Measurements from ENCODE around the gene NR6A1.

Gene NR6A1

DNA sequence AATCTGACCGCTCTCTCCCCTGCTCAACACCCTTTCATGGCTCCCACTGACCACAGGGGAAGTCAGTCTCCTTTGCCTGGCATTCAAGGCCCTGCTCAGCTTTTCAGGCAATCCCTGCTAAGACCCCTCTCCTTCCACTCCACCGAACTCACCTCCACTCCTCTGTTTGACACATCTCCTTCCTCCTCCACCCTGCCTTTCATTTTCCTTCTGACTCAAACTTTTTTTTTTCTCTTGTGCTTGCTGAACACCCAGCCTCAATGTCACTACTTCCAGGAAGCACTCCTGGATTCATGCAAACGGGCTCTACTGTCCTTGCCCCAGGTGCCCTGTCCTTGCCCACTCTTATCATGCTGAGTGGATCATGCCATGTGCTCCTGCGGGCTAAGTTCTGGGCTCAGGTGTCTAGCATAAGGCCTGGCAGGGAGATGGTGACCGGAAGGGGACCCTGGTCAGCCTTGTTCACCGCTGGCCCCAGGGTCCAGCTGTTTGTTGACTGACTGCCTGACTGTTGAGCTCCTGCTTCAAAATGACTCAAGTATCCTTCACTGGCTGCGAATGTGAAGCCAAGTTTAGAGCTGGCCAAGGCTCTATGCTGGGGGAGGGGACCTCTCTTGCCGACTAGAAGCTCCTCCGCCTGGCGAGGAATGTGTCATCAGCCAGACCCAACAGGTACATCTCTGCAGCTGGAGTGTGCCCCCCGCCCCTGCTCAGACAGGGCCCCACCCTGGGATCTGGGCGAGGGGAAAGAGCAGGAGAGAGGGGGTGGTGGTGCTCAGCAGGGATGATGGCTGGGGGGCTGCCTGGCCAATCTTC is 270.1 kb downstream of the NR6A1 start:
- Histone ChIP-seq H3K9me2 (replicated peaks; ENCODE audit: low read depth, low read length) (no peaks in the 10 kb centered on the region), H3K9ac (ENCODE audit: low read depth, low read length, poor library complexity, severe bottlenecking) (no peak overlapping the region), H3K9me3 (ENCODE audit: insufficient read depth, low read depth, low read length) (no peaks in the 10 kb centered on the region), H3K4me3 (ENCODE audit: low read length, poor library complexity, severe bottlenecking) (no peak overlapping the region), H3K27me3 (ENCODE audit: insufficient read depth, low read length, poor library complexity, severe bottlenecking) (no peaks in the 10 kb centered on the region), H3K36me3 (ENCODE audit: insufficient read depth, low read length) (no peaks in the 10 kb centered on the region), H3K79me2 (ENCODE audit: insufficient read depth, low read length) (no peaks in the 10 kb centered on the region), H2AFZ (ENCODE audit: low read length) (no peak overlapping the region), H3K4me1 (ENCODE audit: insufficient read depth, low read length, poor library complexity, severe bottlenecking) (no peaks in the 10 kb centered on the region), H3K4me2 (ENCODE audit: low read depth, low read length, poor library complexity, severe bottlenecking) (no peak overlapping the region), H4K20me1 (ENCODE audit: insufficient read depth, low read length, poor library complexity, severe bottlenecking) (no peaks in the 10 kb centered on the region), H3F3A (ENCODE audit: low read depth) (no peaks in the 10 kb centered on the region)
- no peak for TF ChIP-seq EZH2phosphoT487 (IDR thresholded peaks at IDR 0.05; ENCODE audit: borderline replicate concordance)
- TF ChIP-seq, protein P1, sequence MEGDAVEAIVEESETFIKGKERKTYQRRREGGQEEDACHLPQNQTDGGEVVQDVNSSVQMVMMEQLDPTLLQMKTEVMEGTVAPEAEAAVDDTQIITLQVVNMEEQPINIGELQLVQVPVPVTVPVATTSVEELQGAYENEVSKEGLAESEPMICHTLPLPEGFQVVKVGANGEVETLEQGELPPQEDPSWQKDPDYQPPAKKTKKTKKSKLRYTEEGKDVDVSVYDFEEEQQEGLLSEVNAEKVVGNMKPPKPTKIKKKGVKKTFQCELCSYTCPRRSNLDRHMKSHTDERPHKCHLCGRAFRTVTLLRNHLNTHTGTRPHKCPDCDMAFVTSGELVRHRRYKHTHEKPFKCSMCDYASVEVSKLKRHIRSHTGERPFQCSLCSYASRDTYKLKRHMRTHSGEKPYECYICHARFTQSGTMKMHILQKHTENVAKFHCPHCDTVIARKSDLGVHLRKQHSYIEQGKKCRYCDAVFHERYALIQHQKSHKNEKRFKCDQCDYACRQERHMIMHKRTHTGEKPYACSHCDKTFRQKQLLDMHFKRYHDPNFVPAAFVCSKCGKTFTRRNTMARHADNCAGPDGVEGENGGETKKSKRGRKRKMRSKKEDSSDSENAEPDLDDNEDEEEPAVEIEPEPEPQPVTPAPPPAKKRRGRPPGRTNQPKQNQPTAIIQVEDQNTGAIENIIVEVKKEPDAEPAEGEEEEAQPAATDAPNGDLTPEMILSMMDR (conservative IDR thresholded peaks at IDR 0.05; ENCODE audit: low read length), result no peak

DNA sequence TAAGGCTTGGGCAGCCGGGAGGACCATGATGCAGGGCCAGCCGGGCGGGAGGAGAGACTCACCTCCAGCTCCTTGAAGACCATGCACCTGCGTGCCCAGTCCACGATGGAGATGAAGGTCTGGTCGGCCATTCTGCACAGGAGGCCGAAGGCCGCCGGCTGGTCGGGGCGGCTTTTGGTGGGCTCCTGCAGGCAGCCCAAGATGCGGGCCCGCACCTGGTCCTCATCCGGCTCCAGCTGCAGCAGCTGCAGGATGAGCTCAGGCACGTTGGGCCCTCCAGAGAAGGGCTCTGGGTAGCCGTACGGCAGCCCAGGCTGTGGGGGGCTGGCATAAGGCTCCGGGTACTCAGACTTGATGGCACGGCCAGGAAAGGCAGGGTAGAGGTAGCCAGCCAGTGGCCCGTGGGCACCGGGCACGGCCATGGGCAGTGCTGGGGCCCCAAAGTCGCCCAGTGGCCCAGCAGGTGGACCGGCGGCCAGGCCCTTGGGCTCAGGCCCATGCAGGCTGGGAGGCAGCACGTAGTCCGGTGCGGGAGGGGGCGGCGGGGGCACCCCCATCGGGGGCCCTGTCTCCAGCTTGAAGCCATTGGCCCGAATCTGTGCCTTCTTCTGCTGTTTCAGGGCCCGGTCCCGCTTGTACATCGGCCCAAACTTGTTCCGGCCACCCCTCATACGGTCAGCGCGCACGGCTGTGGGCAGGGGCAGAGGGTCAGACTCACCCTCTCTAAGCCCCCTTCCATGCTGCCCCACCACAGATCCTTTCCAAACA is 270.9 kb downstream of the NR6A1 start:
- no peak overlapping the region for H2AFZ ChIP-seq (ENCODE audit: low read length)
- H3K4me3 ChIP-seq (ENCODE audit: low read length, poor library complexity, severe bottlenecking), result no peak overlapping the region
- H3K4me2 ChIP-seq (ENCODE audit: low read depth, low read length, poor library complexity, severe bottlenecking), result no peak overlapping the region
- H3F3A ChIP-seq (ENCODE audit: low read depth), result no peaks in the 10 kb centered on the region
- no peak overlapping the region for H3K9ac ChIP-seq (ENCODE audit: low read depth, low read length, poor library complexity, severe bottlenecking)
- no peak for TF ChIP-seq EZH2phosphoT487 (IDR thresholded peaks at IDR 0.05; ENCODE audit: borderline replicate concordance)
- TF ChIP-seq, protein P1 (conservative IDR thresholded peaks at IDR 0.05; ENCODE audit: low read length), result no peak
- H4K20me1 ChIP-seq (ENCODE audit: insufficient read depth, low read length, poor library complexity, severe bottlenecking), result no peaks in the 10 kb centered on the region
- no peaks in the 10 kb centered on the region for H3K4me1 ChIP-seq (ENCODE audit: insufficient read depth, low read length, poor library complexity, severe bottlenecking)
- no peaks in the 10 kb centered on the region for H3K9me2 ChIP-seq (replicated peaks; ENCODE audit: low read depth, low read length)
- no peaks in the 10 kb centered on the region for H3K36me3 ChIP-seq (ENCODE audit: insufficient read depth, low read length)
- H3K79me2 ChIP-seq (ENCODE audit: insufficient read depth, low read length), result no peaks in the 10 kb centered on the region
- H3K9me3 ChIP-seq (ENCODE audit: insufficient read depth, low read depth, low read length), result no peaks in the 10 kb centered on the region
- no peaks in the 10 kb centered on the region for H3K27me3 ChIP-seq (ENCODE audit: insufficient read depth, low read length, poor library complexity, severe bottlenecking)

DNA sequence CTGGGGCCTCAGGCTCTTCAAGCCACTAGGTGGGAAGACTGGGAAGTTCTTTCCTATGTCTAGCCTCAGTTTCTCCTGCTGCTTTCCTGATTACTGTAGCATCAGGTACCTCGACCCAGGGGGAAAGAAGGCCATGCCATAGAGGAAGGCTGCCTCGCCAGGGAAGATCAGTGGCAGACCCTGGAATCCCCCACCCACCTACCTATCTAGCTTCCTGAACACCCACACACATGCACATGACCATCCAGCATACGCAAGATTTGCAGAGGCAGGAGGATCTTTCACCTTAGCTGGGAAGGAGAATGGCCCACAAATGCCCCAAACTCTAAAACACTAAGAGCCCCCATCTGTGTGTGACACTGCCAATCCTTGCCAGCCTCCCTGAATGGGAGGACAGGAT is 271.9 kb downstream of the NR6A1 start:
- TF ChIP-seq, protein P1 (conservative IDR thresholded peaks at IDR 0.05; ENCODE audit: low read length), result no peak
- TF ChIP-seq EZH2phosphoT487 (IDR thresholded peaks at IDR 0.05; ENCODE audit: borderline replicate concordance), result no peak
- no peaks in the 10 kb centered on the region for H3K27me3 ChIP-seq (ENCODE audit: insufficient read depth, low read length, poor library complexity, severe bottlenecking)
- no peaks in the 10 kb centered on the region for H4K20me1 ChIP-seq (ENCODE audit: insufficient read depth, low read length, poor library complexity, severe bottlenecking)
- no peak overlapping the region for H3K4me3 ChIP-seq (ENCODE audit: low read length, poor library complexity, severe bottlenecking)
- H3K9me2 ChIP-seq (replicated peaks; ENCODE audit: low read depth, low read length), result no peaks in the 10 kb centered on the region
- H3K4me2 ChIP-seq (ENCODE audit: low read depth, low read length, poor library complexity, severe bottlenecking), result no peak overlapping the region
- H3K4me1 ChIP-seq (ENCODE audit: insufficient read depth, low read length, poor library complexity, severe bottlenecking), result no peaks in the 10 kb centered on the region
- H3F3A ChIP-seq (ENCODE audit: low read depth), result no peaks in the 10 kb centered on the region
- H2AFZ ChIP-seq (ENCODE audit: low read length), result no peak overlapping the region
- H3K9ac ChIP-seq (ENCODE audit: low read depth, low read length, poor library complexity, severe bottlenecking), result no peak overlapping the region
- H3K36me3 ChIP-seq (ENCODE audit: insufficient read depth, low read length), result no peaks in the 10 kb centered on the region
- no peaks in the 10 kb centered on the region for H3K9me3 ChIP-seq (ENCODE audit: insufficient read depth, low read depth, low read length)
- no peaks in the 10 kb centered on the region for H3K79me2 ChIP-seq (ENCODE audit: insufficient read depth, low read length)

Data from Loucy (cell line).